H9 (cell line): ENCODE data around the gene RETN. TPM values are rescaled to one million over a fixed set of nuclear protein-coding genes. Genes with fewer than 3 reads are reported as not detected.

Experiments used
- DNase-seq: peaks from one replicate; pipeline ENCODE4 v3.0.0-alpha.2; 2017
- H2AFZ ChIP-seq: one replicate; pipeline ENCODE4 v1.6.1; 2013; ENCODE audit warnings: mild to moderate bottlenecking, low read length, control low read depth, moderate library complexity
- H2AK5ac ChIP-seq: 2 replicates; pipeline ENCODE4 v1.6.1; 2013; ENCODE audit warnings: low read length, control low read depth, mixed read lengths; ENCODE audit not compliant: insufficient read length
- H2BK120ac ChIP-seq: one replicate; pipeline ENCODE4 v1.6.1; 2013; ENCODE audit warnings: low read depth, mild to moderate bottlenecking, low read length, control low read depth, inconsistent platforms; ENCODE audit not compliant: poor library complexity, severe bottlenecking
- H2BK12ac ChIP-seq: 2 replicates; pipeline ENCODE4 v1.6.1; 2013; ENCODE audit warnings: low read length, control low read depth, mixed read lengths, low read depth; ENCODE audit not compliant: insufficient read length
- H2BK15ac ChIP-seq: 2 replicates; pipeline ENCODE4 v1.6.1; 2013; ENCODE audit warnings: low read depth, low read length, control low read depth
- H2BK20ac ChIP-seq: one replicate; pipeline ENCODE4 v1.6.1; 2013; ENCODE audit warnings: low read depth, mild to moderate bottlenecking, low read length, control low read depth, inconsistent platforms; ENCODE audit not compliant: poor library complexity, severe bottlenecking
- H2BK5ac ChIP-seq: 2 replicates; pipeline ENCODE4 v1.6.1; 2013; ENCODE audit warnings: low read length, control low read depth, mixed read lengths; ENCODE audit not compliant: insufficient read length
- H3K14ac ChIP-seq: 2 replicates; pipeline ENCODE4 v1.6.1; 2013; ENCODE audit warnings: low read length, control low read depth; ENCODE audit not compliant: insufficient read depth
- H3K18ac ChIP-seq: 2 replicates; pipeline ENCODE4 v1.6.1; 2013; ENCODE audit warnings: low read depth, mild to moderate bottlenecking, mixed read lengths, low read length, control low read depth; ENCODE audit not compliant: insufficient read length
- H3K23ac ChIP-seq: 2 replicates; pipeline ENCODE4 v1.6.1; 2013; ENCODE audit warnings: low read length, control low read depth, mixed read lengths, low read depth; ENCODE audit not compliant: insufficient read length
- H3K23me2 ChIP-seq: 2 replicates; pipeline ENCODE4 v1.6.1; 2013; ENCODE audit warnings: low read depth, mild to moderate bottlenecking, mixed read lengths, low read length, control low read depth; ENCODE audit not compliant: insufficient read length, poor library complexity, severe bottlenecking
- H3K27ac ChIP-seq: 2 replicates; pipeline ENCODE4 v1.5.1; 2013; ENCODE audit warnings: low read length, control low read depth, mixed read lengths, low read depth; ENCODE audit not compliant: insufficient read length
- H3K27me3 ChIP-seq: 2 replicates; pipeline ENCODE4 v1.6.1; 2013; ENCODE audit warnings: low read length, control low read depth, inconsistent platforms; ENCODE audit not compliant: insufficient read depth
- H3K4ac ChIP-seq: 2 replicates; pipeline ENCODE4 v1.6.1; 2013; ENCODE audit warnings: low read depth, mild to moderate bottlenecking, control low read depth, inconsistent platforms, low read length, moderate library complexity
- H3K4me1 ChIP-seq: 2 replicates; pipeline ENCODE4 v1.6.1; 2013; ENCODE audit warnings: low read length, control low read depth, inconsistent platforms; ENCODE audit not compliant: insufficient read depth
- H3K4me2 ChIP-seq: 2 replicates; pipeline ENCODE4 v1.6.1; 2013; ENCODE audit warnings: low read length, control low read depth, mixed read lengths; ENCODE audit not compliant: insufficient read length, insufficient read depth
- H3K56ac ChIP-seq: 2 replicates; pipeline ENCODE4 v1.6.1; 2013; ENCODE audit warnings: low read depth, mild to moderate bottlenecking, mixed read lengths, low read length, control low read depth; ENCODE audit not compliant: insufficient read length
- H3K79me1 ChIP-seq: 2 replicates; pipeline ENCODE4 v1.6.1; 2013; ENCODE audit warnings: low read depth, mild to moderate bottlenecking, moderate library complexity, low read length, control low read depth, inconsistent platforms; ENCODE audit not compliant: insufficient read depth, poor library complexity, severe bottlenecking
- H3K79me2 ChIP-seq: 2 replicates; pipeline ENCODE4 v1.6.1; 2013; ENCODE audit warnings: low read length, control low read depth, inconsistent platforms; ENCODE audit not compliant: insufficient read depth
- H3K9ac ChIP-seq: 2 replicates; pipeline ENCODE4 v1.6.1; 2013; ENCODE audit warnings: low read length, control low read depth, mixed read lengths; ENCODE audit not compliant: insufficient read length; ENCODE audit errors: extremely low read depth
- H3K9me3 ChIP-seq: one replicate; pipeline ENCODE4 v1.6.1; 2013; ENCODE audit warnings: low read depth, low read length, inconsistent platforms; ENCODE audit not compliant: control insufficient read depth
- H3T11ph ChIP-seq: one replicate; pipeline ENCODE4 v1.6.1; 2013; ENCODE audit warnings: mild to moderate bottlenecking, low read length, control low read depth, inconsistent platforms
- H4K20me1 ChIP-seq: one replicate; pipeline ENCODE4 v1.6.1; 2013; ENCODE audit not compliant: control insufficient read depth, insufficient read length, insufficient read depth
- H4K5ac ChIP-seq: 2 replicates; pipeline ENCODE4 v1.6.1; 2013; ENCODE audit warnings: low read depth, mild to moderate bottlenecking, mixed read lengths, low read length, control low read depth; ENCODE audit not compliant: insufficient read length
- H4K8ac ChIP-seq: replicated peaks from 2 replicates; pipeline ENCODE4 v1.6.1; 2013; ENCODE audit warnings: low read length, control low read depth, mixed read lengths, low read depth; ENCODE audit not compliant: insufficient read length
- H4K91ac ChIP-seq: 2 replicates; pipeline ENCODE4 v1.6.1; 2013; ENCODE audit warnings: low read depth, mild to moderate bottlenecking, moderate library complexity, mixed read lengths, low read length, control low read depth; ENCODE audit not compliant: insufficient read length
- H3K27ac Mint-ChIP-seq, 3 experiments: 2 replicates in 2 of 3; 3 replicates in 1 of 3; pipeline ENCODE4 v1.8.0; 2020 to 2021; ENCODE audit warnings: mixed read lengths in 3 of 3, mild to moderate bottlenecking in 1 of 3, moderate library complexity in 1 of 3
- H3K27me3 Mint-ChIP-seq: 2 replicates; pipeline ENCODE4 v1.8.0; 2021; ENCODE audit warnings: low read depth, mild to moderate bottlenecking, moderate library complexity, mixed read lengths
- H3K36me3 Mint-ChIP-seq, 3 experiments: 2 replicates in 2 of 3; 3 replicates in 1 of 3; pipeline ENCODE4 v1.8.0; 2020 to 2021; ENCODE audit warnings: low read depth in 3 of 3, mixed read lengths in 3 of 3; ENCODE audit not compliant: insufficient read depth in 1 of 3
- H3K4me1 Mint-ChIP-seq, 2 experiments: 2 replicates each; pipeline ENCODE4 v1.8.0; 2020; ENCODE audit warnings: mixed read lengths in 2 of 2
- H3K4me3 Mint-ChIP-seq, 2 experiments: 2 replicates in 1 of 2; 3 replicates in 1 of 2; pipeline ENCODE4 v1.8.0; 2020 to 2021; ENCODE audit warnings: mild to moderate bottlenecking in 2 of 2, mixed read lengths in 2 of 2, moderate library complexity in 1 of 2
- H3K9me3 Mint-ChIP-seq, 2 experiments: 2 replicates in 1 of 2; 3 replicates in 1 of 2; pipeline ENCODE4 v1.8.0; 2020; ENCODE audit warnings: mild to moderate bottlenecking in 2 of 2, mixed read lengths in 2 of 2, moderate library complexity in 1 of 2
- WGBS: extraction: QIAGEN DNeasy Blood & Tissue Kit; methylation state at CpG from one replicate; pipeline ENCODE4 v1.1.7; 2013; ENCODE audit warnings: missing lambda C conversion rate, low lambda C conversion rate, mixed read lengths; ENCODE audit not compliant: insufficient read length; ENCODE audit errors: extremely low coverage; 5-methylcytosine and 5-hydroxymethylcytosine counted together
- total RNA-seq: library from RNA; stranded (reverse); gene quantifications from 2 replicates; pipeline ENCODE4 v1.2.1, GENCODE V29; 2021
- TF ChIP-seq, protein P1 (sequence below): fragments of 200-600 bp; sonication (generic); conservative IDR thresholded peaks from 3 replicates; pipeline ENCODE4 v1.8.0; 2021; ENCODE audit warnings: antibody characterized with exemption, mild to moderate bottlenecking

The RETN gene
- total RNA-seq, 1 experiment from 2014 or later, result not detected

DNA sequence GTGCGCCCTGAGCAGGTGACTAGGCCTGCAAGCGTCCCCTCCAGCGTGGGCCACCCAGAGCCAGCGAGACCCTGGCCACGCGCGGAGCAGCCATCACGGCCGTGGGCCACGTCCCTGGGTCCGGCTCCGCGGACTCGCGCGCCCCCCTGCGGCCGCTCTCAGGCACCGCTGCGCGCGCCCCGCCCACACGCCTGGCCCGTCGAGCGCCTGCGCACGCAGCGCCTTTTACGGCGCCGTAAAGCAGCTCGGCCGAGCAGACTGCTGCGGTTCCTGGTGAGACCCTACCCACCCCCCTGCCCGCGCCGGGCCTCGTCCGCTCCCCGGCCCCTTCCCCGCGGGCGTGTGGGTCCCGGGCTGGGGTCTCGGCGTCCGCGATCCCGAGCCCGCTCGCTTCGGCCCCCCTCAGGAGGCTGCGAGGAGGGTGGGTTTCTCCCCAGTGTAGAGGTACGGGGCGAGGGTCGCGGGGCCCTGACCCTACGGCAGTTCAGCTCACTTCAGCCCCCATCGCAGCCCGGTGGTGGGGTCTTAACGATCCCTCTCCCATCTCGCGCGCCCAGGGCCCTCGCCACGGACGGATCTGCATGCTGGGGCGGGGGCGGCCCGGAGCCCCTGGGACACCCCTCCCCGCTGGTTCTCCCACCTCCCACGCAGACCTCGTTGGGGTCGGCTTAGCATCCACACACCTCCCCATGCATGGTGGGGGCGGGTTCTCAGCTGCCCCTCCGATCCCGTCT, 11.9 kb downstream of the RETN start, which contains the start of gene TRAPPC5:
TSS of gene TRAPPC5 (plus strand) at position 228 of the 734 bp plus-strand sequence. CDS start 1,421 bp downstream, outside the sequence.
- Histone ChIP-seq H2BK120ac (no peak within 1 kb of the TSS), H4K8ac (no peak within 1 kb of the TSS), H3K18ac (no peak within 1 kb of the TSS), H3K56ac (no peak within 1 kb of the TSS), H3K27ac (no peak within 1 kb of the TSS), H2BK5ac (no peak within 1 kb of the TSS), H2AK5ac (no peak within 1 kb of the TSS), H3K4me1 (no peaks in the 10 kb centered on the region), H3T11ph (no peak within 1 kb of the TSS), H4K5ac (no peak within 1 kb of the TSS), H2BK12ac (no peak within 1 kb of the TSS), H2BK20ac (no peak within 1 kb of the TSS), H3K79me1 (no peaks in the 10 kb centered on the region), H3K27me3 (no peaks in the 10 kb centered on the region), H3K4me2 (peak within 1 kb of the TSS; percentile 60), H3K23me2 (peaks cover 7% of the 10 kb centered on the region), H4K91ac (no peak within 1 kb of the TSS), H3K79me2 (no peaks in the 10 kb centered on the region), H3K4ac (no peak within 1 kb of the TSS), H3K9me3 (no peaks in the 10 kb centered on the region), H4K20me1 (no peaks in the 10 kb centered on the region), H2BK15ac (no peak within 1 kb of the TSS), H2AFZ (no peak within 1 kb of the TSS), H3K23ac (no peak within 1 kb of the TSS), H3K14ac (peak within 1 kb of the TSS; percentile 39; the same call in 1 of the 2 replicates), H3K9ac (peak within 1 kb of the TSS; percentile 45)
- H3K4me1 Mint-ChIP-seq, result peaks cover 17 to 29% of the 10 kb centered on the region in 2 experiments
- peak within 1 kb of the TSS in 1 of 3 experiments; percentile 52; a peak in 2 of 7 replicates for H3K27ac Mint-ChIP-seq
- no peaks in the 10 kb centered on the region; a peak in 1 of 5 replicates for H3K9me3 Mint-ChIP-seq
- peak; percentile 89 for DNase-seq
- no CpG with 5 or more reads among the region's 79 CpGs for WGBS
- H3K36me3 Mint-ChIP-seq, result peaks cover 6 to 23% (median 16%) of the 10 kb centered on the region in 3 experiments
- H3K27me3 Mint-ChIP-seq, result peaks cover 42% of the 10 kb centered on the region
- H3K4me3 Mint-ChIP-seq, result peak within 1 kb of the TSS; percentile 86 to 89
- TF ChIP-seq, protein P1, sequence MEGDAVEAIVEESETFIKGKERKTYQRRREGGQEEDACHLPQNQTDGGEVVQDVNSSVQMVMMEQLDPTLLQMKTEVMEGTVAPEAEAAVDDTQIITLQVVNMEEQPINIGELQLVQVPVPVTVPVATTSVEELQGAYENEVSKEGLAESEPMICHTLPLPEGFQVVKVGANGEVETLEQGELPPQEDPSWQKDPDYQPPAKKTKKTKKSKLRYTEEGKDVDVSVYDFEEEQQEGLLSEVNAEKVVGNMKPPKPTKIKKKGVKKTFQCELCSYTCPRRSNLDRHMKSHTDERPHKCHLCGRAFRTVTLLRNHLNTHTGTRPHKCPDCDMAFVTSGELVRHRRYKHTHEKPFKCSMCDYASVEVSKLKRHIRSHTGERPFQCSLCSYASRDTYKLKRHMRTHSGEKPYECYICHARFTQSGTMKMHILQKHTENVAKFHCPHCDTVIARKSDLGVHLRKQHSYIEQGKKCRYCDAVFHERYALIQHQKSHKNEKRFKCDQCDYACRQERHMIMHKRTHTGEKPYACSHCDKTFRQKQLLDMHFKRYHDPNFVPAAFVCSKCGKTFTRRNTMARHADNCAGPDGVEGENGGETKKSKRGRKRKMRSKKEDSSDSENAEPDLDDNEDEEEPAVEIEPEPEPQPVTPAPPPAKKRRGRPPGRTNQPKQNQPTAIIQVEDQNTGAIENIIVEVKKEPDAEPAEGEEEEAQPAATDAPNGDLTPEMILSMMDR, result peak; percentile 96
